GM19193 (cell line): ENCODE data around the gene ZC3H13.

Experiments
- POLR2A ChIP-seq: IDR thresholded peaks from 4 replicates; pipeline ENCODE4 v1.6.1; 2011; ENCODE audit not compliant: insufficient read depth, insufficient read length; ENCODE audit errors: extremely low read depth

ZC3H13 gene

DNA sequence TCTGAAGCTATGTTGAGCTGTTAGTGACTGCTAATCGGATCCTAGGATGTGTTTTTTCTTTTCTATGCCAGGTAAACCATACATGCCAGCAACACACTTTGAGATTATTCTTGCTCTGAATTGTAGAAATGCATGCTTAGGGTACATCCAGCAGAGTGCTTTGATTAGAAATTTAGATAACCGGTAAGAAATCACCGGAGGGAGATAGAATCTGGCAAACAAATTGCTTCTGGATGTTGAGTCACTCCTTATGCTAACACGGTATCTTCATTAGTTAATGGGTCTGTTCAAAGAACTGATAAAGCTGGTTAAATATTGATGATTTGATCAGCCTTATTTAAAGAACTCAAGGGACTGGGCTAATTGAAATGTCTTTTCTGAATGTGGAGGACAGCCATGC is 115.9 kb downstream of the ZC3H13 start:
- no peak for TF ChIP-seq POLR2A

DNA sequence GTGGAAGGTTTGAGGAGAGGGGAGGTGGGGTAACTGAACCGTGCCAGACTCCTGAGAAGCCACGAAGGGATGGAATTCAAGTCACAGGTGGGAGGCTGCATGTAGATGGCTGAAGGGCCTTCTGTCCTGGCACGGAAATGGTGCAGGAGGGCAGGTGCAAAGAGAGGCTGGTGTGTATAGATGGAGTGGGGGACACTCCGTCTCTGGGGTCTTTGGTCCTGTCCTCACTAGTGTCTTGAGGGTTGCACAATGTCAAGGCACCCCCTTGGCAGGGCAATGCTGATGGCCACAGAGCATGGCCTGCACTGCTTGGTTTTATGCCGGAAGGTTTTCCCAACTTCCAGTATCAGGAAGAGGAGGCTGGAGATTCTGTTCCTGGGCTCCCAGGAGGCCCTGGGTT is 118.3 kb downstream of the ZC3H13 start:
- TF ChIP-seq POLR2A, result no peak

DNA sequence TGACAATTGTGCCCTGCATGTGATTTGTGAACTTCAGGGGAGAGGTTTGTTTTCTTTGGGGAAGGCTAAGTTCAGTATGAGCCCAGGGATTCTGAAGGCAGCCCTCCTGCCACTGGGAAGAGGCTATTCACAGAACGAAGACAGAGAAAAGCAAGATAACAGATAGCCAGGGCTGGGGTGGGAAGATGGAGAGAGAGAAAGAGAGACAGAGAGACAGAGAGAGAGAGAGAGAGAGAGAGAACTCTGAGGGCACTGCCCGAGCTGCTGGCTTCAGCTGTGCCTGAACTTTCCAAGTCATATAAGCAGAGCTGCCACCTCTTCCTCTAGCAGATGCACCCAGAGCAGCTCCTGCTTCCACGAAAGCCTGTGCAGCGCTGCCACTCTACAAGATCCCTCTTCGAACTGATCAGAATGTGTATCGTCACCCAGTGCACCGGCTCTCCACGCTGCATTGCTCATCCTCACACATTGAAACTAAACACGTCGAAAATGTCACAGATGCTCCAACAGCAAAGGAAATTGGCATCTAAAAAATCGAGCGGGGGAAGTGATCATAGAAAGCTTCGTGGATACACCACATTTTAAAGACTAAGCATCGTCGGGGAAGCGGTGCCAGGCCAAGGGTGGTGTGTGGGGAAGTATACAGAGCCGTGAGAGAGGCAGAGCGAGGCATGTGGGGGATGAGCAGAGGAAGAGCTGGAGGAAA is 119.2 kb downstream of the ZC3H13 start:
- no peak for TF ChIP-seq POLR2A

DNA sequence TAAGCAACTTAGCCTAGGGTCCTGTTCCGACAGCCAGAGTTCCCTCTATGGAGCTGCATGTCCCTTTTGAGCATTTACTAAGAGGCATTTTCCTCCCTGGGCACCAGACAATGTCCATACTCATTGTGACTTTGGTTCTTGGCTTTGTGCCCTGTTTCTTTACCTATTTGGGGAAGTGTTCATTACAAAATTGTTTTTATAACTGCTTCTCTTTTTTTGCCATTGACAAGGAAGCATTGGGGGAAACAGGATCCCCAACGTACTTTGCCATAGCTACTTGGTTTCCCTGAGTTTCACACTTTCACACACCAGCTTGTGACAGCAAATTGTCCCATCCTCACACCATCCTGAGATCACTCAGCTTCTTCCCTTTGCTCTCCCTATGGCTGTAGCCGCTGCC is 119.9 kb downstream of the ZC3H13 start:
- no peak for TF ChIP-seq POLR2A

DNA sequence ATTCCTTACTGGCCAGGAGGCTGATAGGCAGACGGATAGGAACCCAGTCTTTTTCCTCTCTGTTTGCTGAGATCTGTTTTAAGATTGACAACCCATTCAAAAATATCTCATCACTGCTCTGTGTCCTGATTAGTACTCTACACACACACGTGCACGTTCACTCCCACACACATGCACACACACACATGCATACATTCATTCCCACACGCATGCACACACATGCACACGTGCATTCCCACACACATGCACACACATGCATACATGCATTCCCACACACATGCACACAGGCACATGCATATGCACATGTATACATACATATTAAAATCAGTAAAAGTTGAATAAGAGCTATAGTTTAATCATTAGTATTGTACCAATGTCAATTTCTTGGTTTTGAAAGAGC is 120.4 kb downstream of the ZC3H13 start:
- no peak for TF ChIP-seq POLR2A

DNA sequence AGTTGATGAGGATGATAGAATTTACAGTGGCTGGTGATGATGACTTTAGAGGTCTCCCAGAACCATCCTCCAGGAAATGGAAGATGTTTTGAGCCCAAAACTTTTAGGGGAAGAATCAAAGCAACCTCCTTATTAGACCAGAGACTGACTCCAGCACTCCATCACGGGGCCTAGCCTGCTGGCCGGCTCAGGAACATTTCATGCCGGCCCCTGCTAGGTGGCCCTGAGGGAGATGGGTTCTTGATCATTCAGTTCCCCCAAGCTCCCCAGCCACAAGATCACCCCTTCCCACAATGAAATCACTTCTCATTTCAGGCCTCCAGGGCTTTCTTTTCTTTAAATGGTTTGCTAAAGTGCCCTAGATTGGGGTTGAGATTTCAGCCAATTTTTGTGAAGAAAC is 121.3 kb downstream of the ZC3H13 start:
- no peak for TF ChIP-seq POLR2A

DNA sequence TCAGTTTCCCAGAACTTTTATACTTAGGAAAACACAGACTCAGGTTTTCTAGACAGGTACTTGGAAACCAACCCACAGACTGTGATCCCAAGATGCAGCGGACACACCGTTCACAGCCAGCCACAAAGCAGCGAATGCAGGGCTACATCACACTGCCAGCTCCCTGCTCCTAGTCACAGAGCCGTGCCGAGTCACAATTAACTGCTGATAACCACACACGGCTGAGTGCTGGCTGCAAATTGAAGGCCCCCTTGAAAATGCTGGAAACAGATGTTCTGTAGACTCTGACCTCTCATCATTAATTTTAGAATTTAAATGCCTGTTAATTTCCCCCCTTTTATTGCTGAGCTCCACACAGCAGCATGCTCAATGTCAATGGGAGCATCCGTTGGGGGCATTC is 122.4 kb downstream of the ZC3H13 start:
- TF ChIP-seq POLR2A, result no peak

DNA sequence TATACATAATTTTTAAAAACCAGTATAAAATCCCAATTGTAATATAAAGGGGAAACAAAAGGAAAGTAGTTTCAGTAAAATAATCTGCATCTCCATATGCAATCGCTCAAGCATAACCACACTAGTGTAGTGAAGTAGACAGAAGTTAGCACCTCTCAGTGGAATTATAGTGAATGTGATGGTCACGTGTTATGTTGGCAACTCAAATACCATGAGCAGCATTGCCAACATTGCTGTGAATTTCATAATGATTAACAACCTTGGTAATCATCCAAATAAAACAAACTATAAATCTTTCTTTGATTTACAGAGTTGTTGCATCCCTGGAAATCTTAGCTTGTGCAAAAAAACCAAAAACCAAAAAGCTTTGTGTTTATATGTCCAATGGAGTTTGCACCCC is 123.7 kb downstream of the ZC3H13 start:
- TF ChIP-seq POLR2A, result no peak

DNA sequence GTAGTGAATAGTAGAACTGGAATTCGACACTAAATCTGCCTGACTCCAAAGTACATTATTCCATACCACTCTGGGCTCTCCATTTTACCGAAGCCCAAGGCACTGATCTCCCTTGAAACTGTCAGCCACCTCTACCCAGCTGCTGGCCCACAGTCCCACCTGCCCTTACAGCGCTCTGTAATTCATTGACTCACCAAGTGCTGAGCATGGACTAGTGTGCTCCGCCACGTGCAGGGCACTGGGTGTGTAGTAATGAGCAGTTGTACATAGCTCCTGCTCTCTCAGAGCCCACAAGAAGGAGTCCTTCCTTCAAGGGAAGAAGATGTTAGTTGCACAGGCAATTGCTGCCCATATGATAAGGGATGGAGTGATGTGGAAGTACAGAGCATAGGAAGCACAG is 124.4 kb downstream of the ZC3H13 start:
- TF ChIP-seq POLR2A, result no peak

DNA sequence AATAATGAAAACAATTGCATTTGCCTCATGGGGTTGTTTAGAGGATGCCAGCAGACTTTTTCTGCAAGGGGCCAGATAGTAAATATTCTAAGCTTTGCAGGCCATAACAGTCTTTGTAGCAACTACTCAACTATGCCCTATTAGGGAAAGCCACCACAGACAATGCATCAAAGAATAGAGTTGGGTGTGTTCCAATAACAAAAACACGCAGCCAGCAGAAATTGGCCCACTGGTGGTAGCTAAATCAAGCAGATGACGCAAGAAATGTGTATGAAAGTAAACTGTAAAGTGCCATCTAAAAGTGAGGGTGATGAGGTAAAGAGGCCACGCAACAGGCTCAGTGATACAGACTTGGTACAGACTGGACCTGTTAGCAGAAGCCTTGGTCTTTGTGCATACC is 125.8 kb downstream of the ZC3H13 start:
- TF ChIP-seq POLR2A, result no peak

DNA sequence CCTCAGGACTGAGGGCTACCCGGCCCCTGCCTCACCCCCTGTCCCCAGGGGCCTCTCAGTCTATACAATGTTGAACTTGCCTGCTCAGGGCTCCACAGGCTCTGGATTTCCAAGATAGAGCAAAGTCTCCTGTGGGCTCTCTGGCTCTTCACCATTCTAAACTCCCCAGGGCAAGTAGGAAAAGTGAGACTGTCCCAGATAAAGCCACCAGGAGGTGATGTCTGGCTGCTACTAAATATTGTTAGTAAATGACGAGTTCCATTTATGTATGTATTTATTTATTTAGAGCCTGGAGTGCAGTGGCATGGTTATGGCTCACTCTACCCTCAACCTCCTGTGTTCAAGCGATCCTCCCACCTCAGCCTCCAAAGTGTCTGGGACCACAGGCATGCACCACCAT is 127.4 kb downstream of the ZC3H13 start:
- no peak for TF ChIP-seq POLR2A

DNA sequence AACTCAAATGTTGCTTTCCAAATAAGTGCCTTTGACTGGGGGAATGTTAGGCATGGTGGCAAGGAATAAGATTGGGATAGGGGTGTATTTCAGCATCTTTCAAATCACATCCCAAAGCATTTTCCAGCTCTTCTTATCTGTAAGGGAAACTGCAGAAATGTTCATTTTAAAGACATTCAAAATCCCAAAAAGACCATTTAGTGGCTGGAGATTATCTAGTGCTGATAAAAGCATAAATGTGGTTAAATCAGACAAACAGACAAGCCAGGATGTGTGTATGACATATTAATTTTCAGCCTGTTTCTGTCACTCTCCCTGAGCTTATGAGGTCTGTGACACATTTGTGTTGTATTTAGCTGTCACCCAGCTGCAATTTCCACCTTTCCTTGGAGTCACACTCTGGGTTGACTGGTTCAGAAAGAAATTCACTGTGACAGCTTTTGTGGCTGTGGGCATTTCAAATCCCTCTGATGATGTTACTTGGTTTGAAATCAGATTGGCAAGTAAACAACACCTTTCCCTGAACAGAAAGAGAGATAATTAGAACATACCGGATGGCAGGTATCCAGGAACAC is 131.3 kb downstream of the ZC3H13 start:
- TF ChIP-seq POLR2A, result no peak

DNA sequence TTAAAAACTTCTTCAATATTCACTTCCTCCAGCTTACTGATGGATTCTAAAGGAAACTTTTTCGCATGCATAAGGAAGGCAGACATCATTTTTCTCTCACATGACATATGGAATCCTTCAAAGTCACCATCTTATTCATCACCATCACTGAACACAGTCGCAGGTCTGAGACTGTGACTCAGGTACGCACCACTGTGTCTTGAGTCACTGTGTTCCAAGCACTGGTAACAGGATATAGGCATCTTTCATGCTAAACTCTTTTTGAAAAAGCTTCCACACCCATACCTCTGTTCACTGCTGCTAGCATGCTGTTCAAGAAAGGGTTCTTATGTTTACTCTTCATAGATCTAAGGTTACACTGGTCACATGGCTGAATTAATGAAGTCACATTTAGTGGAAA is 133.9 kb downstream of the ZC3H13 start:
- TF ChIP-seq POLR2A, result no peak

DNA sequence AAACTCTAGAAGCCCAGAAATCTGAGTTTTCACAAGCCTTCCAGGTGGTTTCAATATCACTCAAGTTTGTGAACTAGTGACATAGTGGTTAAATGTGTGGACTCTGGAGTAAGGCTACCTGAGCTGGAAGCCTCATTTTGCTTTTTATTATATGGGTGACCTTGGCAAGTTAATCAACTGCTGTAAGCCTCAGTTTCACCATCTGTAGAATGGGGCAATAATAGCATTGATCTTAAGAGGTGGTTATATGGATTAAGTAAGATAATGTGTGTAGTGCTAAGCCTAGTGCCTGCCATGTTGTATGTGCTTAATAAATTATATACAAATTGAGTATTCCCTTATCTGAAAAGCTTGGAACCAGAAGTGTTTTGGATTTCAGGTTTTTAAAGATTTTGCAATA is 135.5 kb downstream of the ZC3H13 start:
- TF ChIP-seq POLR2A, result no peak

DNA sequence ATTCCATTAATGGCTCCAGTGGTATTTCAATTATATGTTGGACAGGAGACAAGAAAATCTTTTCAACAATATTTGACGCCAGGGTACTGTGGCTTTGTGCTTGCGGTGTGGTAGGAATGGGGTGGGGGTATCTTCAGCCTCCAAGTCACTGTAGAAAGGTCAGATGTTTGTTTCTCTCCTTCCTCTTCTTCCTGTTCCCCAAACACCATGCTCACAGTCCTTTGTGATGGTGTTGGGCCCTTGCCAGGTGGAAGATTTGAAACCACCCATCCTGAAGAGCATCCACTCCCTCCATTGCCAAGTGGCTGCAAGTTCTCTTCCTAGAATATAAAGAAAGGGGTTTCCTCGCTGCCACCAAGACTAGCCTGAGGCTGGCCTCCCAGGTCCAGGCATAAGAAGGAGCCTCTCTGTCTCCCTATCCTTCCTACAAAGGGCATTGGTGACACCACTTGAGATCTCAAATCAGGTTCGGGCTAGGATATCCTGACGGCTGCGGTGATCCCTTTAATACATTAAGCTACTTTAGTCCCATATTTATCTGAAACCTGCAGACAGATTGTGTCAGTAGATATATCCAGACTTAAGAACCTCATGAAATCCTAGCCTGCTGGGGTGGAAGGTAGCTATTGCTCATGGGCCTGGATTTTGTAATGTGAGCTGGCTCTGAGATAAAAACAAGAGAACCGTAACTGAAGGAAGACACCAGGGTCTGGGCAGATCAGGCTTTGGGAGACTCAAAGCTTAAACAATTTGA is 136.7 kb downstream of the ZC3H13 start:
- TF ChIP-seq POLR2A, result no peak

DNA sequence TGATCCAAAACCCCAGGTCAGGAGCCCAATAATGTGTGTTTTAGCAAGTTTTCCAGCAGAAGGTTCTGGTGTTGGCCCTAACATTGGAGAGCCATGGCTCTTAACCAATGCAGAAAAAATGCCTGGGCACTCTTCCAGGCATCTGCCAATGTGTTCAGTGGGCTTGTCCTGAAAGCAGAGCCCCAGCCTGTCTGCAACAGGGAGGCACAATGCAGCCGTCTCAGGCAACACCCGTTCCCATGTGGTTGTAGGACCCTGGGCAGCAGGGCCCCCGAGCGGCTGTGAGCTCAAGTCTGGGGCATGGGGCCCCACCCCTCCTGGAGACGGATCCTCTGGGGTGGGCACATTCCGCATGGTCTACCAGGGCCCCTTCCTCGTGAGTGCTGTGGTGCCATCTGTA is 142.9 kb downstream of the ZC3H13 start:
- no peak for TF ChIP-seq POLR2A
